ELR (cell line): ENCODE results near the gene ZBTB45.
A peak's percentile ranks its signal among the peaks of the same experiment; 100 is the strongest.
"Not testable (repeated sequence)": the region's sequence is repeated elsewhere in the genome, so short reads cannot be mapped to it uniquely, and the experiment has no call there.

Experiments used
- DNase-seq: peaks from one replicate; pipeline ENCODE4 v3.0.0-alpha.2; 2015; ENCODE audit warnings: low read depth

Gene ZBTB45

GRCh38 chr19:58474997-58475713 lies 44.5 kb downstream of the ZBTB45 start:
- DNase-seq = no peak

GRCh38 chr19:58474291-58474996 lies 45.2 kb downstream of the ZBTB45 start:
- peak; percentile 59 for DNase-seq

- no peak for DNase-seq
Measured at GRCh38 chr19:58473775-58474174, 45.8 kb downstream of the ZBTB45 start.

- DNase-seq = no peak
Measured at GRCh38 chr19:58471736-58472135, 47.9 kb downstream of the ZBTB45 start.

- DNase-seq = not testable (repeated sequence)
Measured at GRCh38 chr19:58470837-58471543, 48.6 kb downstream of the ZBTB45 start.

- no peak for DNase-seq
Measured at GRCh38 chr19:58469241-58470013, 50.2 kb downstream of the ZBTB45 start.

- DNase-seq = peak; percentile 17
Measured at GRCh38 chr19:58468216-58468839, 51.3 kb downstream of the ZBTB45 start.

GRCh38 chr19:58466760-58467589 lies 52.6 kb downstream of the ZBTB45 start, which contains the start of gene ZNF324:
TSS of gene ZNF324 (plus strand) at chr19:58467080. CDS start at chr19:58469186, 2,106 bp downstream.
- peak; percentile 95 for DNase-seq

- DNase-seq = no peak
Measured at GRCh38 chr19:58466089-58466759, 53.4 kb downstream of the ZBTB45 start.
